ENCODE results near the gene DPH2. TPM values are rescaled to one million over a fixed set of nuclear protein-coding genes. Genes with fewer than 3 reads are reported as not detected.

DPH2 gene
- polyA plus RNA-seq, 1 donor = 23.9 TPM

DNA sequence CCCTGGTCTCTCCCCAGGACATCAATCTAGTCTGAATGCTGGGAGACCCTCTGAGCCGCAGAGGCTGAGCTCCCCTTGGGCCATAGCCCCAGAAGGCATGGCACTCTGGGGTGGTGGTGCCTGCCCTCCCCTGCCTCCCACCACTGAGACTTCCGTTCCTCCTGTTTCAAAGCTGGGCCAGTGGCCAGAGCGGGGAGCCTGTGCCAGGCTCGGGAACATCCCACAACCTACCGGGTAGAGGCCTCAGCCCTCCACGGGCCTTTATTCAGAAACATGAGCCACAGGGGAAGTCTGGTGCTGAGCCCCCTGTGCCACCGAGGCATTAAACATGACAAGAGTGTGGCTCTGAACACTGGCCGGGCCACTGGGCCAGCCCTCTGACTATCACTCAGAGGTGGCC, 29.6 kb downstream of the DPH2 start:
- DNase-seq = no peak

DNA sequence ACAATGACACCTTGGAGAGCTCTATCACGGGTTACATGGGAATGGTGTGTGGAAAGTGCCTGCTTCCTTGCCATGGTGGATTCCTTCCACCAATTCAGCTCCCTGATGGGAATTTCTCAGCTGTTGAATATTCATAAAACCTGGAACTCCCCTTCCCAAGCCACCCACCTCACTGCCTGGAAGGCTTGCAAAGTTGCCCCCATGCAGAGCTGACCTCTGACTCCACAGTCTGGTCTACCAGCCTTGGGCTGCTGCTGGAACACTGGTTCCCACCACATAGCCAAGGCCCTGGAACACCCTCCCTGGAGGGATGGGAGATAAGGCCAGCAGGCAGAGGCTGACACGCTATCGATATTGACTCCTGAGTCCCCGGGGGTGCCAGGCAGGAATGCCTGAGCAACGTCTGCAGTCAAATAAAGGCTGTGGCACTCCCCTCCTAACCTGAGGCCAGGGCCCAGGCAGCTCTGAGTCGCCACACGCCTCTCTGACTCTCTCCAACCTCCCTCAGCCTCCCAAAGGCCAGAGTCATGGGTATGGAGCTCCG, 30.4 kb downstream of the DPH2 start:
- no peak for DNase-seq

DNA sequence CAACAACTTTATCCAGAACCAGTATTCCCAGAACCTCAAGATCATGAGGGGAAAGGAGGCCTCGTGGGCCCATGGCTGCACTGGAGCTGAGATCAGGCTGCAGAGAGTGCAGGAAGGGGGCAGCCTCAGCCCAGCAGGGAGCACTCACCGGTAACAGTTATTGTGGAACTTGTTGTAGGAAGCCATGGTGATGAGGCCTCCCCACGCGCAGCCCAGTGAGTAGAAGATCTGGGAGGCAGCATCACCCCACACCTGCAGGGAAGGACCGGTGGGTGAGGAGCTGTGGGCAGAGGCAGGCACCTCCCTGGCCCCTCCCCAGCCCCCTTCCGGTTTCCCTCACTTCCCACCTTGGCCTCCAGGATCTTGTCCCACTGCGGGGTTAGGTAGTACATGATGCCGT, 32.4 kb downstream of the DPH2 start:
- DNase-seq = no peak

DNA sequence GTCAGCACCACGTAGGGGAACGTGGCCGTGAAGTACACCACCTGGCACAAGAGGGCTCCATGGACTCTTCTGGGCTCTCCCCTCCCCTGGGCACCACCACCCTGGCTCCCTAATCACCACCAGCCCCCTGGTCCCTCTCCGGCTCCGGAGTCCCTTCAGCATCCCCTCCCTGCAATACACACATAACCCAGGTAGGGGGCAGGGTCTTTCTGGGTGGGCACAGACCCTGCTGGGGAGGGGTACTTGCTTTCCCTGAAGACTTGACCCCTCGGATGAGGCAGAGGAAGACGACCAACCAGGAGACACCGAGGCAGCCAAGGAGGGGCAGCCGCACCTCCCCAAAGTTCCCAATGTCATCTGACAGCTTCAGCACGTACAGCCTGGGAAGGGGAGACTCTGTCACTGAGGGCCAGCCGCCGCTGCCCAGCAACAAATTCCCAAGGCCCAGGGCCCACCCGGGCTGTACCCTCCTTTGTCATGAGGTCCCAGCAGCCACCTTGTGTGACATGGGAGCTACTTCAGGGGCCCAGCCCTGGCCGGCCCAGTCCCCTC, 32.9 kb downstream of the DPH2 start:
- no peak for DNase-seq

DNA sequence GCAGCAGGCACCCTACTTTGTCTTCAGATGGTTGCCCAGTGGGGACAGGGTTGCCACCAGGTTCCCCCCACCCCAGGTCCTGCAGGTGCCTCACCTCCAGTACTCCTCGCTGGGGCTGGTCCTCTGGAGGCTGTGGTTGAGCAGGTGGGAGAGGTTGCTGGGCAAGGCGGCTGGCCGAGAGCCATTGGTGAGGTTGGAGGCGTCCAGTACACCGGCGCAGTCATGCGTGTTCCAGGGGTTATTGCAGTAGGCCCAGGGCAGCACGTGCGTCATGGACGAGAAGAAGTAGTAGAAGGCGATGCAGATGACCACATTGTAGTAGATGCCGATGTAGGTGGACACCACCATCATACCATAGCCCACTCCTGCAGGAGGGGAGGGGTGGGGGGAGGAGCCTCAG, 38.4 kb downstream of the DPH2 start:
- DNase-seq = no peak

DNA sequence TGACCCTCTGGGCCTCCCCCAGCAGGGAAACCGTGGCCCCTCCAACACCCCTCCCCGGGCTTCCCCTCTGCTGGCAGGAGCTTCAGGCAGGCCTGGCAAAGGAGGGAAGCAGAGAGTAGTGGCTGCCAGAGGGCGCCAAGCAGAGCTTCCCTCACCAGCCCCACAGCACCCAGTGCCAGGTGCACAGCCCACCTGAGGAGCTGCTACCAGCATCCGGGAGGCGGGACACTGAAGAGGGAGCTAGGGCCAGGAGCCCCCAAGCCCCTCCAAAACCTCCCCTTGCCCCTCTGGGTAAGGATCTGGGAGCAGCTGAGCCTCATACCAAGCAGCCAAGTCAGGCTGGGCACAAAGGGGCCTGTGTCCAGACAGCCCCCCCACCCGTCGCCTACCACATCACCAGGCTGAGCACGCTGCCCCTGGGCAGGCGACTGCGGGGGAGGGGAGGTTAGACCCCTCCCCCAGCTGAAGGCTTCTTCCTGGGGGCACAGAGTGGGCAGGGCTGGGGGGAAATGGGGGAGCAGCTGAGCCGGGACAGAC, 41.2 kb downstream of the DPH2 start:
- DNase-seq = no peak

DNA sequence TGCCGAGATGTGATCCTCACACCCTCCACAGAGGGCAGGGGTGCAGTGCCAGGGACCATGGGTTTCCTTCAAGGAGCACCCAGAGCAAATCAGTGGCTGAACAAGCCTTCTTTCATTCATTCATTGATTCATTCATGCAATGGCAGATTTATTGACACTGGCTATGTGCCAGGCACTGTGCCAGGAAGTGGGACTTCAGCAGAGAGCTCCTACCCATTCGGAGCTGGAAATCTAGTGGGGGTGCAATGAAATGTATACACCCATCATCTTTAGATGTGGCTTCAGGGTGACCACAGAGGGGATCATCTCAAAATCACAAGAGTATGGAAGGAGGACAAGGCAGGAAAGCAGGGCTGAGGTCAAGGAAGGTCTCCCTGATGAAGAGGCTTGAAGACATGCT, 42.6 kb downstream of the DPH2 start:
- no peak for DNase-seq

DNA sequence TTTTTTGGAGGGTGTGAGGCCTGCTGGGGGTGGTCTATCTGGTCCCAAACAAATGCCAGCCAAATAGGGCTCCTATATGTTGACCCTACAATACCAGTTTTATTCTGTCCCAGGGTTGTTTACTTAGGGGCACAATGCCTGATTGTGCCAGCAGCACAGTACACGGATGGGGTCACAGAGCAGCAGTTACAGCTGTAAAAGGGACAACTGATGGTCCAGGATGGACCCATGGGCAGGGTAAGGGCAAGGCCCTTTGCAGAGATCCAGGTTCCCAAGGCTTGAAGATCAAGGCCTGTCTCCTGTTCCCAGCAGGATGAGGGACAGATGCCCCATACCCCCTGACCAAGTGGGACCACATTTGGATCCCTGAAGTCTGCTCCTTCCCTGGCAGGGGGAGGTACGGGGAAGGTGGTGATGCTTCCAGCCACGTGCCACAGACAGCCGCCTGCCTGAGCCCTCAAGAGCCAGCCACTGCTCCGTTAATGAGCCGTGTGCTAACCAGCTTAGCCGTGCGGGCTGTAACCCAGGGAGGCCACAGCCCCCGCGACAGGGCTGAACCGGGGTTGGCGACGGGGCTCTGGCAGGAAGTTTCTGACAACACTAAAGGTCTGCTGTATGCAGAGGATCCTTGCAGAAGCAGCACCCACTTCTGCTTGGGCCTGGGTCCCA, 43.3 kb downstream of the DPH2 start:
- no peak for DNase-seq

DNA sequence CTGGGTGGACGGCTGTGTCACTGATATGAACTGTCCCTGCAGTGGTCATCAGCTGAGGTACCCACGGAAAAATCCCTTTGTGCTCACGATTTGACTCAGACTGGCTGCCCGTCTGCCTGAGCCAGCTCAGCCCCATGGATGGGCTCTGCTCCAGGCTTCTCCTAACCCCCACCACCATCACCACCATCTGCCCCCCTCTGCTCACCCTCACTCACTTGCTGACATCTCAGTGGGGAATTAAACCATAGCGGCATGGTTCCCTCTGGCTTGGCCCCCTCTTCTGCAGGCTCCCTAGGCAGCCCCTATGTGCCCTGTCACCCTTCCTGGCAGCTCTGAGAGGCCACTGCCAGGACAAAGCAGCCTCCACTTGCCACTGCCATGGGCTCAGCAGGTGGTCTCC, 44.1 kb downstream of the DPH2 start:
- no peak for DNase-seq

DNA sequence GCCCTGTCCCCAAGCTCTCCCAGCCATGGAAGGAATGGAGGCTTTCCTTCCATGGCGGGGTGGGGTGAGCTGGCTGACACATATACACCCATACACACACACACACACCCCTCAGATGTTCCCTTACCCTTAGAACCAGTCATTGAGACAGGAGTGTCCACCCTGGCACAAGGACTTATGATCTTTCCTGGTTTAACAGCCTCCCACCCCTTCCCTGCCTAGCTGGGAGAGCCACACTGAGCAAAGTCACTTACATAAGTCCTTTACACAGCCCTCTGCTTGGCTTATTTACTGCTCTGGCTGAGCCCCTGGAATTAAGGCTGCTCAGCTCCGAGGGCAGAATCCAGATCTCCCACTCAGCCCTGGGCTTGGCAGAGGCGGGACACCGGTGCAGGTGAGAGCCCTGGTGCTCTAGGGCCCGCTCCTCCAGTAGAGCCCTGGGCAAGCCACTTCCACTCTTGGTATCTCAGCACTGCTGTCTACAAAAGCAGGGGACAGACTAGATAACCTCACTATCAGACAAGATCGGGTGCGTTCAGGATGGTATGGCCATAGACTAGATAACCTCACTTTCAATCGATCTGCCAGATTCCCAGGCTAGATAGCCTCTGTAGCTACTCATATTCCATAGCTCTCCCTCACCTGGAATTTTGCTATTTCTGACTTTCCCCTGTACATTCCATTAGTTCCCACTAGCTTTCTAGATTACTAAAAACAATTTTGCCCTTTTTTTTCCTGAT, 44.7 kb downstream of the DPH2 start:
- no peak for DNase-seq

DNA sequence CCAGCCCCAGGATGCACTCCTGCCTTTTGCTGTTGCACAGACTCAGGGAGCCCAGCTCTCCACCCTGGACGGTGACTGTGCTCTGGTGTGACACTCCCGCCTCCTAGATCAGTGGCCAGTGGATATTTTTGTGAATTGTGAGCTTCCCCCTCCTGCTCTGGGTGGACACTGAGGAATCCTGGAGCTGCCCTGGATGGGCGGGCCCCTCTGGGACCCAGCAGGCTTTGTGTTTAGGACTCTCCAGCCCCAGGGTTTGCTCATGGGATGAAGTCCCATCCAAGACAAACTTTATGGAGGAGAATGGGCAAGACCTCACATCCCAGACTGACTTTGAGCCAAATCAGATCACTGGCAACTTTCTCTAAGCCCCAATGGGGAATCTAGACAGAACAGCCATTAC, 45.4 kb downstream of the DPH2 start:
- DNase-seq = no peak

DNA sequence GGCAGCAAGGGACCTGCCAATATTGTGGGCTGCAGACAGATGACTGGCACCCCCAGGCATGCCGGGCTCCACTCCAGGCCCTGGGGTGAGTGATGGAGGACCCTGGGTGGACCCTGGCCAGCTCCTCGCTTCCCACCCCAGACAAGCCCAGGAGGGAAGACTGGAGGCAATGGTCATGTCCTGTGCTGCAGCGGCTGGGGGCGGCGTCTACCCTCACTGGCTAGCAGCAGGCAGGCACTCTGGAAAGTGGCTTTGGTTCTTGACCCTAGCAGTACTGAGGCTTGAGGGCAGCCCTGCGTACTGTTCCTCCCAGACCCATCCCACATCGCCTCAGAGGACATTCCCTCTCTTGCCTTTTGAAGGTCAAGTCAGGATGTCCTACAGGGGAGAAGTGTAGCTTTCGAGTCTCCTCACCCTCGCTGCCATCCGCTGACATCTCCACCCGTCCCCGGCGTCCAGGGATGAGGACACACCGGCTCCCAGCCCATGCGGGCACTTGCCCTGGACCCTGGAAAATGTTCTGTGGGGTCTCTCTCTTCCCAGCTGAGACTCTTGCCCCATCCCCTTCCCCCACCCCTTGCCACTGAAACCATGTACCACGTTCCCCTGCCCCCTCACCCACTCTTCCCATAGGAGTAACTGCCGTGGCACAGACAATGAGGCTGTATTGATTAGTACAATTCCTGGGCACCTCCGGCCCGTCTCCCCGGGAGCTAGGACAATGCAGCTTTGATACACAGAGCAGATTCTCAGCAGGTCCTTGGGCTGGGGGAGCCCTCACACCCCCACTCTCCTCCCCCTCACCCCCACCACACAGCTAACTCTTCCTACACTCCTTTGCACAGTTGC, 46.5 kb downstream of the DPH2 start:
- no peak for DNase-seq

DNA sequence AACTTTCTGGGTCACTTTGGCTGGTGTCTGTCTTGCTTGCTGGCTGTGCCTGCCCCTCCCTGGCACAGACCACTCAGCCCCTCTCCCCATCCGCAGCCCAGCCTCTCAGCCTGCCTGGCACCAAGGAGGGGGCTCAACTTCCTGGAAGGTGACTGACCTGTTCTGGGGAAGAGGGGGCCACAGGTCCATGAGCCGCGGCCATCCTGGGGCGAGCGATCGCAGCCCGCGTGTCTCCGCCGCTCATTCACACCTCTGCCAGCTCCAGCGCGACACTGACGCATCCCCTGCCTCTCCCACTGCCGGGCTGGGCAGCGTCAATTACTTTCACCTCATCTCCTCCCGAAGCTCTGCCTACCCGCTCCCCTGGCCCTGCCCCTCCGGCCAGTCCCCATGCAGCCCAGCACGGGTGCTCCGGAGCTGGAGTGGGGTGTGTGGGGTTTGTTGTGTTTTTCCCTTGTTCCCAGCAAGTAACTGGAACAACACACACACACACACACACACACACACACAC, 47.1 kb downstream of the DPH2 start:
- DNase-seq = no peak

DNA sequence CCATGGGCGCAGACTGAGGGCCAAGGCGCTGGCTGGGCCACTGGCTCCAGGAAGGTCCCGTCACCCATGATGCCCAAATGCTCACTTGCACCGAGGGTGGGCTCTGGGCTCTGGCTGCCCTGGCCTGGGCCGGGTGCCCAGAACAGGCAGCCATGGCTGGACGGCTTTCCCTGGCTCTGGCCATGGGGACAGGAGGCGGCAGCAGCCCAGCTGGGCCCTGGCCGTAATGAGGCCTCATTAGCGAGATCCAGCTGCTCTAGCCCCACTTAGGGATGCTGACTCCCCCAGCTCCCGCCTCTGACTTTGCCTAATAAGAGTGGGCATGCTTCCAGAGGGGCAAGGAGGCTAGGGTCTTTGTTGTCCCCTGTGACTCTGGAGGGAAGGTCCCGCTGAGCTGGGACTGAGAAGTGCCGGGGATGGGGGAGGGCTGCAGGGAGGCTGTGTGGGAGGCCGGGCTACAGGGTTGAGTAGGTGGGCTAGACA, 49.7 kb downstream of the DPH2 start:
- no peak for DNase-seq

DNA sequence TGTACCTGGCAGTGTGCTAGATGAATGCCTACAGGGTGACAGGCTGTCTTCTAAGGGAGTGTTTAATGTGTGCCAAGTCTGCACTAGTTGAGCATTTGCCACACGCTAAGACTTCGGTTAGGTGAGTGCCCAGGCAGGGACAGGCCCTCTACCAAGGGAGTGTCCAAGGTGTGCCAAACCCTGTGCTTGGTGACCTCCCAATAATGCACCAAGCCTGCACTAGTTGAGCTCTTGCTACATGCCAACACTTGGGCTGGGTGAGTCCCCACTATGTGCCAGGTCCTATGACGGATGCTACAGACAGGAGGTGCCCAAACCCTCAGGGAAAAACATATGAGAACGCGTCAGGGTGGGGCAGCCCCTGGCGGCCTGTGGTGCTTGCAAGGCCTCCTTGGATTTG, 50.7 kb downstream of the DPH2 start:
- DNase-seq = no peak

DNA sequence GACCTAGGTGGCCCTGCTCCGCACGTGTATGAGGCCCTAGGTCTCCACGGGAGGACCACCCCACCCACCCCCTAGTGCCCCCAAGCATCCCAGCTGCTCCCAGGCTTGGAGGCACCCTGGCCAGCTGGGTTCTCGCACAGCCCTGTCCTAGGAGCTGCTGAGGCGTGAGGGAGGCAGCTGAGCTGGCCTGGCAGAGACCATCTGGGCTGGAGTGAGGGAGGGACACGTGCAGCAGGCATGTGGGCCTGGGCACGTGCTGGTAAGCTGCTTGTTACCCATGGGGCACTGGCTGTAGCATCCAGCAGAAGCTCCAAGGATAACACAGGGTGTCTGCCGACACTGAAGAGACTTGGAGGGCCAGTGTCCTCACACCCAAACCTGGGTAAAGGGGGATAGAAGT, 51.3 kb downstream of the DPH2 start:
- DNase-seq = no peak

DNA sequence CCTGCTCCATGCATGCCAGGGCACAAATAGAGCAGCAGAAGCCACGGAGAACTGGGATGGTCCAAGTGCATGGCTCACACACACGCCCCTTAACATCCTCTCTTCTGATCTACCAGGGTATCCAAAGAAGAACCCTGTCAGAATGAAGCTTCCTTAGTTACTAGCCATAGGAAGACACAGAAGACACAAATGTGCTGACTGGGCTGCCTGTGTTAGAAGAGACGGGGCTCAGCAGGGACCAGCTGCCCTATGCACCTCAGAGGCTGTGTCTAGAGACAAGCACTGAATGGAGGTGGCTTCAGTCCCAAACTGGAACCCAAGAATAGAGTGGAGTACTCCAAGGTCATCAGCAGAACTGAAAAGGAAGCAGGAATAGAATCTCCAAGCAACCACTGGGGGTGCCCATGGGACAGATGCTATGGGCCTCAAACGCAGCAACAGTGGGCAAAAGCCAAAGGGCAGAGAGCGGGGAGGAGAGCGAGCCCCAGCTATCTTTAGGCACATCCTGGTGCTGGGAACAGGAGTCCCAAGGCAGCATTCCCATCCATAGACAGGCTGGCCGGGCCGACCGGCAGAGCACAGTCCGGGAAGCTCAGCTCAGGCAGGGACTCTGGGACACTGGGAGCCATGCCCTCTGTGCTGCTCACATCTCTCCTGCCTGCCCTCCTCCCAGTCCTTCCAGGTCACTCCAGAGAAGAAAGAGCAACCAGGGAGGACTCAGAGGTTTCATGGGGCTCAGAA, 51.9 kb downstream of the DPH2 start:
- no peak for DNase-seq

Data from left kidney (tissue), 2 donors.